CD4-positive, alpha-beta T cell treated with Interleukin-6 for 4 hours (primary cell): ENCODE data around the gene SYCP2.
"Not testable (repeated sequence)": the region's sequence is repeated elsewhere in the genome, so short reads cannot be mapped to it uniquely, and the experiment has no call there.

Source experiments
- DNase-seq: peaks from one replicate; pipeline ENCODE4 v3.0.0-alpha.2; 2020; ENCODE audit warnings: mixed read lengths

Gene SYCP2

DNA sequence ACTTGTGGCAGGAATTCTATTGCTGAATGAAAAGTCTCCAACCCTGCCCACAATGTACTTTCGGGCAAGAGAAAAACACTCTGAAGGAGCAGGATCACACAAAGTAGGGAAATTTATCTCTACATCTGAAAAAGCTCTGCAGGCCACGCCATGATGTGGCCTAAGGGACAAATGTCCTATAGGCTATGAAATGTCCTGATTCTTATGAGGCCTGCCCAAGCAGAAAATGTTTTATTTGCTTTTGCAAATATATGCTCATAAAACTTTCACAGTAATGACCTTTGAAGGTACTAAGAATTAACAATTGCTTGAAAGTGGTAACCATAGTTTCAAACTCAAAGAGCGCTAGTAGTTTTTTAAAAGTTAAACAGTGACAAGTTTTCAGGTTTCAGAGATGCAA, 31.0 kb downstream of the SYCP2 start:
- DNase-seq, result no peak

DNA sequence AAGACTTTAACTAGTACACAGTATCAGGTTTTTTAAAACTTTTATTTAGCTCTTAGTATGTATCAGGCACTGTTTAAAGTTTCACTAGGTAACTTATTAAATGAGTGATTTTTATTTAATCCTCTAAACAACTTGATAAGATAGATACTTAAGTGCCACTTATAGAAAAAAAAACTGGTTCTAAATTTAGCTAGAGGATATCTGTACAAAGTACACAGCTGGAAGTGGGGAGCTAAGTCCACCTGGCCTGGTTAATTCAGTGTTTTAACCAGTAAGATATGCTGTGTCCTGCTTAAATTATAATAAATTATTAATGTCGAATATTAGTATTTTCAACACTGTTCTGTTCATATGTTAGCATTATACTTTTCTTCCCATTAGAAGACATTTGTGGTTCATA, 37.5 kb downstream of the SYCP2 start:
- DNase-seq, result no peak

DNA sequence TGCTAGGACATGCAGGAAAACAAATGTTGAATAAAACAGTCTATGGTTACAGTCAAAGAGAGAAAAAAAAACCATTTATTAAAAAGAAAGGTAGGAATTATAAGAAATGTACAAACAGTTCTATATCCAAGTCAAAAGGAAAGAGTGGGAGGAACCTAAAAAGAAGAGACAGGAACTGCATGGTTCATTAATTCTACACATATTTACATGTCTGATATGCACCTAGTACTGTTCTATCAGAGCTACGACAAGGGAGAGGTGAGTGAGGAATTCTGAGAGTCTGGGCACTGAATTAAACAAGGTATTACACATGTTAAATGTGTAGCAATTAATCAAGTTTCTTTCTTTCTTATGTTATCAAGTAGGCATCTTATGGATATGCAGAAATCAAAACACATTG, 41.9 kb downstream of the SYCP2 start:
- no peak for DNase-seq

DNA sequence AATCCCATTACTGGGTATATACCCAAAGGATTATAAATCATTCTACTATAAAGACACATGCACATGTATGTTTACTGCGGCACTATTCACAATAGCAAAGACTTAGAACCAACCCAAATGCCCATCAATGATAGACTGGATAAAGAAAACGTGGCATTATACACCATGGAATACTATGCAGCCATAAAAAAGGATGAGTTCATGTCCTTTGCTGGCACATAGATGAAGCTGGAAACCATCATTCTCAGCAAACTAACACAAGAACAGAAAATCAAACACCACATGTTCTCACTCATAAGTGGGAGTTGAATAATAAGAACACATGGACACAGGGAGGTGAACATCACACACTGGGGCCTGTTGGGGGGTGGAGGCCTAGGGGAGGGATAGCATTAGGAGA, 43.4 kb downstream of the SYCP2 start:
- DNase-seq, result not testable (repeated sequence)

DNA sequence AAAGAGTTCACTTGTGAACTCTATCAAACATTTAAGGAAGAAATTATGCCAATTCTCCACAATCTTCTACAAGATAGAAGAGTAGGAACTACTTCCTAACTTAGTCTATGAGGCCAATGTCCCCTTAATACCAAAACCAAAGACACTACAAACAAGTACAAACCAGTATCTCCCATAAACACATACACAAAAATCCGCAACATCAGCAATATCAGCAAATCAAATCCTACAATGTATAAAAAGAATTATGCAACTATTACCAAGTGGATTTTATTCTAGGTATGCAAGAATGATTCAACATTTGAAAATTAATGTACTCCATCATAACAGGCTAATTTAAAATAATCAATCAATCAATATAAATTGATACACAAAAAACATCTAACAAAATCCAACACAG, 45.4 kb downstream of the SYCP2 start:
- DNase-seq, result no peak

DNA sequence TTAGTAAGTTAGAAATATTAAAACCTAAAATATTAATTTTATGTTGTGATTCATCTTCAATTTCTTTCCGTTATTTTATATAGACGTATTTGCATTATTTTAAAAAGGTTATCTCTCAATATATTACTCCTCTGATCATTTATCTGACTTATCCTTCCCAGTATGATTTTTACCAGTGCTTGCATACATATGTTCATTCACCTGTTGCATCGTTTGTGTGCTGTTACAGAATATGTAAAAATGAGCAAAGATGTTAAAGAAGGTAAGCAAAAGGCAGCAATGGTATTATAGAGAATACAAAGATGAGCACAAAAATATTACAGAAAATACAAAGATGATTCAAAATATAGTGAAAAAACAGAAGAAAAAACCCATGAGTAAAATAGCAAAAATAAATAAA, 48.9 kb downstream of the SYCP2 start:
- no peak for DNase-seq

DNA sequence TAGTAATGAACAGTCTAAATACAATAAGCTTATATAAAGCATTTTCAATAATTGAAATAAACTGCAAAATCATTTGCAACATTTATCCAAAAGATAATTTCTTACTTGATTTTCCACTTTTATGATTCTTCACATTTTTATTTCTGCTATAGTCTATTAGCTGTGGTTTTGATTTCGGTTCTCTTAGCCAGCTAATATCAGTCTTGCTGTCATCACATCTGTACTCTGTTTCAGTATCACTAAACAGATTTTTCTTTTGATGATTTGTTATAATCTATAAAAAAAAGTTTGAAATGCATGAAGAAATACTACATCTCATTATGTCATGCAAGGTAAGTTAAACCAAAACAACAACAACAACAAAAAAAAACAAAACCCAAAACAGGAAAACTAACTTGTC, 53.2 kb downstream of the SYCP2 start:
- DNase-seq, result no peak

DNA sequence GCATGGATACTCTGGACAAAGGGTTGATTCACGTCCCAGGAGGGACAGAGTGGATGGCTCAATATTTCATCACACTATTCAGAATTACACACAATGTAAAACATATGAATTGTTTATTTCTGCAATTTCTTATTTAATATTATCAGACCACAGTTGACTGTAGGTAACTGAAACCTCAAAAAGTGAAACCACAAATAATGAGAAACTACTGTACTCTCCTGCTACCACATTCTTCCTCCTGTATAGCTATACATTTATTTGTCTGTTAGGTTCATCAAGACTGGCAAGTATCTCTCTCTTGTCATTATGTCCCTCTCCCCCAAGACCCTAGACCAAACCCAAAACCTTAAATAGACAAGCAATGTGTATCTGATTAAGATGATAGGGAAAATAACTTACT, 60.0 kb downstream of the SYCP2 start:
- no peak for DNase-seq

DNA sequence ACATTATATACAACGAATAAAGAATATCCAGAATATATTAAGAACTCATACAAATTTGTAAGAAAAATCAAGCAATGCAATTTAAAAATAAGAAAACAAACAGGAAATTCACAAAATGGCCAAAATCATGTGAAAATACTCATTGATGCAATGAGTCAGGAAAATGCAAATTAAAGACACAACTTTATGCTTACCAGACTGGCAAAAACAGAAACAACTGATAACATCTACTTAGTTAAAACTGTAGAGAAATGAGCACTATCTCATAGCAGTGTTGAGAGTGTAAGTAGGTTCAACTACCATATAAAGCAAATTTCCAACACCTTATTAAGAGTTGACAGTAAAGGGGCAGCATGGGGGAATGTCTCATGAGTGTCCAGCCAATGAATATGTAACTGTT, 62.3 kb downstream of the SYCP2 start:
- no peak for DNase-seq

DNA sequence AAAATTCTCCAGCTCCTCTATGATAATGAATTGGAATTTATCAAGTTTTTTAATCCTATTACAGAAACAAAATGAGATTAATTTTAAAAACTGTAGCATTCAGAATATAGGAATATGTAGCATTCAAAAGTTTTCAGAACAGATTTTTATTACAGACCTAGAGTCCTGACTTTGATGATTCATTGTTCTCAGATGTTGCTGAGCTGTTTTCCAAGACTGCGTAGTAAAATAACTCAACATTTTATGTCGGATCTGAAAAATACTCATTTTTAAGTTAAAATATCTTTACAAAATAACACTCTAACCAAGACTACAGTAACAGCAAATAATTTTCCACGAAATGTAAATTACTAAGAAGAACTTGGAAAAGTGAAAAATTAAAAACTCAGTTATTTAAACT, 67.1 kb downstream of the SYCP2 start:
- DNase-seq, result no peak

DNA sequence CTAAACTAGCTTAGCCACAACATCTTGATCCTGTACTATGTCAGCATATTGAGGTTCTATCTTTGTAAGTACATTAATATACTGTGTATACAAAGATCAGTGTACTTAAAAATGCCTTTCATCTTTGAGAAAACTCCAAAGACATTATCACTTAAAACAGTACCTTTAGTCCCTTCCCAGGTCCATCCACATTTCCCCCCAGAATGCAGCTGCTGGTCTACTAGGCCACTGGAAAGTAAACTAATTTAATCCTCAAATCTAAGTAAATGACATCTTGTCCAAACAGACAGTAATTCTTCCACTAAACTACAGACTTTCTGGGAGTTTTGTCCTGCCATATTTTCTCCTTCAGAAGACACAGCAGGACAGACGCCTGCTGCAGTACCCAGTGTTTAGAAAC, 68.7 kb downstream of the SYCP2 start:
- no peak for DNase-seq

DNA sequence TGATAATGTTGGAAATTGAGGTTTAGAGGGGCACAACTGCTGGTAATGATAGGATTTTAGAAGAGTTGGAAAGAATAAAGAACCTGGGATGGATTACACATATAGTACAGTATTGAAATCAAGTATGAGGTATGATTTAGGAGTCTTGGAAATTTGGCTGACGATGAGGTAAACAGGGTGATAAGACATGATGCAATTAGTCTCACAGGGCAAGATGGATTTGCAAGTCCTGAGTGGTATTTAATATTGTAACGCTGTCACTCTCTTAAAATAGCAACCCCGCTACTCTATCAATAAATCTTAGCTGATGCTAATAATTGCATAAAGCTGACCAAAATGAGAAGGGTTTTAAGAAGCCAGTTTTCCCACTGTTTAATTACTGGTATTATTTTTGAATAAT, 70.4 kb downstream of the SYCP2 start:
- DNase-seq, result no peak

DNA sequence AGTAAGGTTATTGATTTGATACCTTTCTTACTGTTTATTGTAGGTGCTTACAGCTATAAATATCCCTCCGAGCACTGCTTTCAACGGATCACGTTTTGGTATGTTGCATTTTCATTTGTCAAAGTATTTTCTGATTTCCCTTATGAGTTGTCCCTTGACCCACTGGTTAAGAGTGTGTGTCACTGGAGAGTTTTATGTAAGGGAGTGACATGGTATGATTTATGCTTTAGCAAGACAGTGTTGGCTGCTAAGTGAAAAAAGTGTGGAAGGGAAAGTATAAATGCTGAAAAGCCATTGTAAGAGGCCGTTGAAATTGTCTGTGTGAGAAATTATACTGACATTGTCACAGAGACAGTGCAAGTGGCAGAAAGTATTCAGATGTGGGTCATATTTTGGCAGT, 72.0 kb downstream of the SYCP2 start:
- no peak for DNase-seq

DNA sequence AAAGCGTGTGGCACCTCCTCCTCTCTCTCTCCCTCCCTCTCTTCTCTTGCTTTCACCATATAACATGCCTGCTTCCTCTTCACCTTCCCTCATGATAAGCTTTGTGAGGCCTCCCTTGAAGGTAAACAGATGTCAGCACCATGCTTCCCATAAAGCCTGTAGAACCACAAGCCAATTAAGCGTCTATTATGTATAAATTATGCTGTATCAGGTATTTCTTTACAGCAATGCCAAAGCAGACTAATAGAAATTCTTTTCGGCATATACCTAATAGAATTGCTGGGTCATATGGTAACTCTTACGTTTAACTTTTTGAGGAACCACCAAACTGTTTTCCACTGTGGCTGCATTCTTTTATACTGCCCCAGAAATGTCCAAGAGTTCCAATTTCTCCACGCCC, 75.0 kb downstream of the SYCP2 start:
- no peak for DNase-seq

DNA sequence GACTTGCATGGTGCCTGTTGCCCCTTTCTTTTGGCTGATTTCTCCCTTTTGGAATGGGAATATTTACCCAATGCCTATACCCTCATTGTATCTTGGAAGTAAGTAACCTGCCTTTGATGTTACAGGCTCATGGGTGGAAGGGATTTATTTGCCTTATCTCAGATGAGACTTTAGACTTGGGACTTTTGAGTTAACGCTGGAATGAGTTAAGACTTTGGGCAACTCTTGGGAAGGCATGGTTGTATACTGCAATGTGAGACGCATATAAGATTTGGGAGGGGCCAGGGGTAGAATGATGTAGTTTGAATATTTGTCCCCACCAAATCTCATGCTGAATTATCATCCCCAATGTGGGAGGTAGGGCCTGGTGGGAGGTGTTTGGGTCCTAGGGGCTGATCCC, 75.5 kb downstream of the SYCP2 start:
- no peak for DNase-seq

DNA sequence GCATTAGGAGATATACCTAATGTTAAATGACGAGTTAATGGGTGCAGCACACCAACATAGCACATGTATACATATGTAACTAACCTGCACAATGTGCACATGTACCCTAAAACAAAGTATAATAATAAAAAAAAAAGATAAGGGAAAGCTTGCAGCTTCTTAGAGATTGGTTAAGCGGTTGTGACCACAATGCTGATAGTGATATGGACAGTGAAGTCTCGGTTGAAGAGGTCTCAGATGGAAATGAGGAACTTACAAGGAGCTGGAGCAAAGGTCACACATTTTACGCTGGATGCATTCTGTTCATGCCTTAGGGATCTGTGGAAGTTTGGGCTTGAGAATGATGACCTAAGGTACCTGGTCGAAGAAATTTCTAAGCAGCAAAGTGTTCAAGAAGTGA, 76.5 kb downstream of the SYCP2 start:
- not testable (repeated sequence) for DNase-seq

DNA sequence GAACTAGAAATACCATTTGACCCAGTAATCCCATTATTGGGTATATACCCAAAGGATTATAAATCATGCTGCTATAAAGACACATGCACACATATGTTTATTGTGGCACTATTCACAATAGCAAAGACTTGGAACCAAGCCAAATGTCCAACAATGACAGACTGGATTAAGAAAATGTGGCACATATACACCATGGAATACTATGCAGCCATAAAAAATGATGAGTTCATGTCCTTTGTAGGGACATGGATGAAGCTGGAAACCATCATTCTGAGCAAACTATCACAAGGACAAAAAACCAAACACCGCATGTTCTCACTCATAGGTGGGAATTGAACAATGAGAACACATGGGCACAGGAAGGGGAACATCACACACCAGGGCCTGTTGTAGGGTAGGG, 76.9 kb downstream of the SYCP2 start:
- not testable (repeated sequence) for DNase-seq

DNA sequence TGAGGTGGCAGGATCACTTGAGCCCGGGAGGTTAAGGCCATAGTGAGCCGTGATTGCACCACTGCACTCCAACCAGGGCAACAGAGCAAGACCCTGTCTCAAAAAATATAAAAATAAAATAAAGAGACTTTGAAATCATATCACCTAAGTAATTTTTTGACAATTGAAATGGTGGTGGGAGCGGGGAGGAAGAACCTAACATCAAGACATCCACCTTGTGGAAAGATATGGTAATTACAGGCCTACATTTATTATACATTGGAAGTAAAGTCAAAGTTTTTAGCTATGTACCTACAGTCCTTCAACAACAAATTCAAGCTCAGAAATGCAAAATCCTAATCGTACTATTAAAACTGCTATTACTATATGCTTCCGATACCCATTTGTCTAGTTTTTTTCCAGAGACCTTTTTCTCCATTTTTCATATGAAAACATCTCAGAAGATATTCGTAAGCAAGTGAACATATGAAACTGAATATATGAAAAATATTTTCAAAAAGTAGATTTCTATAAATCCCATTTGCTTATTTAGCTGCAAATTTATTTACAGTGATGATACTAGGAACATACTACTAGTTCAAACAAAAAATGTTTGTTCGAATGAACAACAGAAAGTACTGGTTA, 83.3 kb downstream of the SYCP2 start:
- DNase-seq, result no peak

DNA sequence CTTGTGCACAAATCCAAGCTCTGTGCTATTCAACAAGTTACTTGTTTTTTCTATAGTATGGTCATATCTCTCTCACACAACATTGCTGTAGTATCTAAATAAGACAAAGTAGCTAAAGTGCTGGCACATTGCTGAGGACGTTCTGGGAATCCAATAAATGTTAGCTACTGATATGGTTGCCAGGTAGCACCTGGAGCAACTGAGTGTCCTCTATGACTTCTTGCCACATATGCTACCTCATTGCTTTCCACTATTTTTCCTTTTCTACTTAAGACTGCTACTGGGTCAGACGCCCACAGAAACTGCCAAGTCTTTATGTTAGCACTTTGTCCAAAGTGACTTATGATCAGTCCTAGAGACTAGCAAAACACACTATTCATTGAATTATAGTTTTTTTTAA, 85.3 kb downstream of the SYCP2 start:
- no peak for DNase-seq

DNA sequence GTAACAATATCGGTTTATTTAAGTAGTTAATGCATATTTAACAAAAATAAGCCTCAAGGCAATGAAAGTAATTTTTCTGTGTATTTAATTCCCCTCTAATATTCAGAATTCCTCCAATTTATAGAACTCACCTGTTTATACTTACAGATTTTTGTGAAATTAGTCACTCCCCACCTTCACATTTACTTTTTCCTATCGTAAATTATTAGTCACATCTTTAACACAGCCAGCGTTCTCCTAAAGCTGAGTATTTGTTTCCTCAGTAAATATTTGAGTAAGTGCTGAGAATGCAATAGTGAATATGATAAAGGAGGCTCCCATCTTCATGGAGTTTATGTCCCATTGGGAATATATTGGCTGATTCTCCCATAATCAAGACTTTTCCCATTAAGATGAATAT, 88.0 kb downstream of the SYCP2 start:
- no peak for DNase-seq

DNA sequence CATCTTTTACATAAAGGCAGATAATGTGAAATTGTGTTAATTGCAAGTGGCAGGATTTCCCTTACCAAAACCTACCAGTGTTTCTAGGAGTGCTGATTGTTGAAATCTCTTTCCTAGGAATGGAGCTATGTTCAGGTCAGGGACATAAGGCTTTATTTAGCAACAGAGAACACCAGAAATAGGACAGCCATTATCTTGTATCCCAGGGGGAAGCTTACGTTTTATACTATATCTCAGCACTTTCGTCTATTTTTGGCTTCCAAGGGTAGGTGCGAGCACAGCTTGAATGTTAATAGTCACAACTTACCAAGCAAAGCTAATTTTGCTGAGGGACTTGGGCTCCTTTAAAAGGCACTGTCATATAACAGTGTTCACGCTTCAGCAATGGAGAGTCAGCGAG, 94.0 kb downstream of the SYCP2 start:
- DNase-seq, result no peak

DNA sequence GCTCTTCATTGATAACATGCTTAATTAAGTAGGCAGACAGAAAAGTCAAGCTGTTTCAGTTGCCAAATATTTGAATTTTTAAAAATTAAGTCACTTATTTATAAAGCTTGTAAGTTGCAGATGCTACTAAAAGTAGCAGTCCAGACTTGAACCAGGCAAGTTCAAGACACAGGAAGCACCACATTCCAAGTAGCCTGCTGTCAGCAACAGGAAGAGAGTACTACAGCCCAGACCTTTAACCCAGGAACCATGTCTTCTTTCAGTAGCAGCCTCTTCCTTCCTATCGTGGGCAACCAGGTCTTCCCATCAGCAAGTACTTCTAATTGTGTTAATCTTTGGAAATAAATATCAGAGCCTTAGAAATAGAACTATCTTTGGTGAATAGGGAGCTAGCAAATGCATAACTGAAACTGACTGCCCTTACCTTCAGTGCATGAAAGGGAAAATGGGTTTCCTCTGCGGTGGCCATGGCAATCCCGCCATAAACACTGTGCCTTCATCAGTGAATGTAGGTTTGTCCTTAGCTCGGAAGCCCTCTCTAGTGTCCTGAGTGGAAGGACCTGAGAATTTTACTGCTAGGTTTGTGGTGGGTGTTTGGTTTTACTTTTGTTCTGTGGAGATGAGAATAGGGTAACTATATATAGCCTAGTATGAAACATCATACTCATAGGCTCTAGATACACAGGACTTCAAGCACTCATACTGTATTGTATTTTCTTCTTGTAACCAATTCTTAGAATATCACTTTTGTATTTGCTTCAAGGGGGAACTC, 95.6 kb downstream of the SYCP2 start:
- DNase-seq, result no peak

DNA sequence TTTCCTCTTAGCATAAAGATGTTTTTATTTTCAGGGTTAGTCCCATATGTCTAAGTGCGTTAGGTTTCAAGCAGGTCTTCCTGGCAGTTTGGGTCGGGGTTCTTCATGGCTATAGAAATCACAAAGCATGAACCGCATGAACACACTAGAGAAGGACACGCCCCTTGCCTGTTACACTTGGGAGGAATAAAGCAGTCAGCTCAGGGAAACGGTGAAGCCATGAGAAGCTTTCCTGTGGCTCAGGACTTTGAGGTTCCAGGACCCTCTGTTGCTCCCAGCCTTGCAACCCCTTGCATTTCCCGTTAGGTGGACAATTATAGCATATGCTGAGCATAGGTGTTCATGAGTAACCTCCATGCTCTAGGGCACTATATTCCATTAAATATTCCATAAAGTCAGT, 96.7 kb downstream of the SYCP2 start:
- DNase-seq, result no peak

DNA sequence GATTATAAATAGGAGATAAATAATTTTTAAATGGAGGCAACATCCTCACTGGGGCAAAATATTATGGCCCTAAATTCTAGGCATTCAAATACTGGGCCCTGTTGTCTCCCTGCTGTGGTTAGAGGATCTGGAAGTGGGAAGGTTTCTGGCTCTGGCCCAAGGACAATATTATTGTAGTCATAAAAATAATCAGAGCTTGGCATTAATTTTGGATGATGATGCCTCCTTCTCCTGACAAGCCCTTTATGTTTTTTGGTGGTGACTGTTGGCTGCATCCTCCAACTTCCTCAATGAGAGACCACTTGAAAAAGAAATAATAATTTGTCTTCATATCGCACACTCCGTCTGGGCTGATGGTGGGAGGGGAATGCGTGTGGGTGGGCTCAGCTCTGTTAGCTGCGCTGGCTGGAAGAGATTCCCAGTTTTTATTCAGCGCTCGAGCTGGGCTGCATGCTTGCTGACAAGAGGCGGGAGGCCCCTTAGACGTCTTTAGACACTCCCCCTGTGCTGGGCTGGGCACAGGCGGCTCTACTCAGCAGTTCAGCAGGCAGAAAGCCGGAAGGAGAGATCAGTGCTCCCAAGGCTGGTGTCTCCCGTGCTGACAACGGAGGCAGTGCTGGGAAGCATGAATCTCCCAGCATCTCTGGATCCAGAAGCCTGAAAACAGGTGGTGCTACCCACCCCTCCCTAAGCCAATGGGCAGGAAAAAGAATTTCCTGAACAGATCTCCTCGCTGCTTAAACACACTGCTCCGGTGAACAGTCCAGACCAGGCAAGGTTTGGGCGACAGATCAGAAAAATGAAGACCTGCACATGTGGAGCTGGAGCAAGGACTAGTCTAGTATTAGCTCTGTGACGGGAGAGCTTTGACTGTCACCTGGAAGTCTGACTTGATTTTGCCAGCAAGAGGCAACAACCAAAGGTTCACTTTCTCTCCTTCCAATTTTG, 97.7 kb downstream of the SYCP2 start:
- DNase-seq, result no peak
